AG04449 (cell line): ENCODE results near the gene KBTBD7.

Source experiments
- CTCF ChIA-PET: fragments of 350-600 bp; formaldehyde crosslinking; extraction: SDS; loops from one replicate; lab custom pipeline; 2021; ENCODE audit warnings: antibody characterized with exemption; lab: Yijun Ruan, JAX
- POLR2A ChIA-PET: fragments of 400-600, 350-600 bp; formaldehyde crosslinking; extraction: SDS; loops from one replicate; lab custom pipeline; 2020; ENCODE audit warnings: antibody characterized with exemption, inconsistent platforms; lab: Yijun Ruan, JAX
- DNase-seq: peaks from one replicate; pipeline ENCODE4 v3.0.0-alpha.2; 2010; ENCODE audit warnings: low read depth, low spot score
- H3K4me3 ChIP-seq: 2 replicates; pipeline ENCODE4 v1.5.1; 2011; ENCODE audit warnings: low read depth, mild to moderate bottlenecking, control low read depth, low read length
- TF ChIP-seq, protein P1 (sequence below): IDR thresholded peaks from one replicate; pipeline ENCODE4 v1.5.1; 2011; ENCODE audit warnings: mild to moderate bottlenecking, moderate library complexity, low read length, control low read depth, inconsistent platforms; ENCODE audit not compliant: insufficient read depth; ENCODE audit errors: missing control alignments

The KBTBD7 gene

DNA sequence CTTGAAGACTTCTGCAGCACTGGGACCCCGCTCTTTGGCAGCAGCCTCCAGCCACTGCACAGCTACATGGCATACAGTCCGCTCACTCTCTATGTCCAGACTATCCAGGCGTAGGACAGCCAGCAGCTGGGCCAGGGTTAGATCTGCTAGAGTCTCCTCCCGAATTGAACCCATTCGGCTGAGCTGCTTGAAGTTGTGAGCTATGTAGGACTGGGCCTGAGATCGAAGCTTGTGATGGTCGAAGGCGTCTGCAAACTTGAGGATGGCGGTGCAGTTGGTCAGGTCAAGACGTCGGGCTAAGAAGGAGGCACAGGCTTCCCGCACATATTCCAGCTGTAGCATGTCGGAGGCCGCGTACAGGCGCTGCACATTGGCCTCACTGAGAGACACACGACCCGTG is 900 bp downstream of the KBTBD7 start:
- ChIA-PET POLR2A (no interaction called here), CTCF (no interaction called here)
- DNase-seq = no peak
- TF ChIP-seq, protein P1, sequence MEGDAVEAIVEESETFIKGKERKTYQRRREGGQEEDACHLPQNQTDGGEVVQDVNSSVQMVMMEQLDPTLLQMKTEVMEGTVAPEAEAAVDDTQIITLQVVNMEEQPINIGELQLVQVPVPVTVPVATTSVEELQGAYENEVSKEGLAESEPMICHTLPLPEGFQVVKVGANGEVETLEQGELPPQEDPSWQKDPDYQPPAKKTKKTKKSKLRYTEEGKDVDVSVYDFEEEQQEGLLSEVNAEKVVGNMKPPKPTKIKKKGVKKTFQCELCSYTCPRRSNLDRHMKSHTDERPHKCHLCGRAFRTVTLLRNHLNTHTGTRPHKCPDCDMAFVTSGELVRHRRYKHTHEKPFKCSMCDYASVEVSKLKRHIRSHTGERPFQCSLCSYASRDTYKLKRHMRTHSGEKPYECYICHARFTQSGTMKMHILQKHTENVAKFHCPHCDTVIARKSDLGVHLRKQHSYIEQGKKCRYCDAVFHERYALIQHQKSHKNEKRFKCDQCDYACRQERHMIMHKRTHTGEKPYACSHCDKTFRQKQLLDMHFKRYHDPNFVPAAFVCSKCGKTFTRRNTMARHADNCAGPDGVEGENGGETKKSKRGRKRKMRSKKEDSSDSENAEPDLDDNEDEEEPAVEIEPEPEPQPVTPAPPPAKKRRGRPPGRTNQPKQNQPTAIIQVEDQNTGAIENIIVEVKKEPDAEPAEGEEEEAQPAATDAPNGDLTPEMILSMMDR = no peak
- no peak overlapping the region; the same call in 1 of the 2 replicates for H3K4me3 ChIP-seq

DNA sequence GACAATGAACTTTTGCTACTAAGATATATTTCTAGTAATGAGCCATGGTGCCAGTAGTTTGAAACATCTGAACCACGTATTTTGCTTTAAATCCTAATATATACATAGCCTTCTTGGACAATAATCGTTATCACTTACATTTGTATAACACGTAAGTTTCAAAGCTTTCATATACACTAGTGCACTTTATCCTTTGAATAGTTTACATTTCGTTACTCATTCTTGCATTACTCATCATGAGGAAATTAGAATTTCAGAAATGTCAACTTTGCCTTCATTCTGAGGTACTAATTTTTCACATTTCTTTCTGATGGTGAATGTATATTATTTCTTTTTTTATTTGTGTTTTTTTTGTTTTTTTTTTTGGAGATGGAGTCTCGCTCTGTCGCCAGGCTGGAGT is 5.8 kb downstream of the KBTBD7 start:
- CTCF ChIA-PET = interaction anchor here (0.8 kb wide), 1 partner anchor 32 kb away, joined by 3 read pairs; no protein-coding TSS in a partner anchor
- H3K4me3 ChIP-seq = no peak overlapping the region
- TF ChIP-seq, protein P1 = no peak
- POLR2A ChIA-PET = no interaction called here
- DNase-seq = peak; percentile 16

DNA sequence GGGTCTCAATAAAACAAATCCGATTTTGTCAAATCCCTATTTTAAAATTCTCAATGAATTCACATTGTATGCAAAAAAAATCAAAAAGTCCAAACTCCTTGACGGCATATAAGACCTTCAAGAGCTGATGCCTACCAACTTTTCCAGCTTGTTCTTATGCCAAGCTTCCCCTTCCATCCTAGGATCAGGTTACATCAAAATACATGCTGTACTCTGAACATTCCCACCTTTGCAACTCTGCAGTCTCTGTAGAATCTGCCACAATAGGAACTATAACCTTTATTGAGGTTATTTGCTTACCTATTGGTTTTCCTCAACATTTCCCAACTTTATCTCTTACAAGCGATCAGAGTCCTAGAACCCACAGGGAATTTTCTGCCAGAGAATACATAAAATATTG is 7.9 kb downstream of the KBTBD7 start:
- ChIA-PET CTCF (no interaction called here), POLR2A (no interaction called here)
- DNase-seq = no peak
- TF ChIP-seq, protein P1 = no peak
- H3K4me3 ChIP-seq = no peak overlapping the region

- H3K4me3 ChIP-seq = no peak overlapping the region
- POLR2A ChIA-PET = no interaction called here
- TF ChIP-seq, protein P1 = no peak
- CTCF ChIA-PET = no interaction called here
- no peak for DNase-seq
Measured at GRCh38 chr13:41182231-41182630, 12.1 kb downstream of the KBTBD7 start.

GRCh38 chr13:41179593-41180250 is 14.6 kb downstream of the KBTBD7 start:
- CTCF ChIA-PET = no interaction called here
- peak; percentile 24 for DNase-seq
- POLR2A ChIA-PET = interaction anchor here (0.5 kb wide), 1 partner anchor 15 kb away, joined by 3 read pairs; the partner anchor contains the start of gene KBTBD7
- TF ChIP-seq, protein P1 = no peak
- H3K4me3 ChIP-seq = no peak overlapping the region

- ChIA-PET POLR2A (no interaction called here), CTCF (interaction anchor here (1.5 kb wide), 1 partner anchor 11 kb away, joined by 3 read pairs; no protein-coding TSS in a partner anchor)
- TF ChIP-seq, protein P1 = no peak
- no peak for DNase-seq
- no peak overlapping the region for H3K4me3 ChIP-seq
Measured at GRCh38 chr13:41178040-41178439, 16.3 kb downstream of the KBTBD7 start.
